ENCODE results near the gene NAIF1. TPM values are rescaled to one million over a fixed set of nuclear protein-coding genes. Genes with fewer than 3 reads are reported as not detected.

Gene NAIF1
- polyA plus RNA-seq, 3 donors: 4.6 to 6.5 (median 5.6) TPM

GRCh38 chr9:128093011-128093410 is 25.9 kb upstream of the NAIF1 start:
- peak overlapping the region; percentile 60 for H3K9ac ChIP-seq (ENCODE audit: insufficient read depth, low read length, poor library complexity, severe bottlenecking)
- H3K27ac Mint-ChIP-seq: peak overlapping the region; percentile 97 to 100 (median 100)
- no peak for DNase-seq
- TF ChIP-seq, protein P1, sequence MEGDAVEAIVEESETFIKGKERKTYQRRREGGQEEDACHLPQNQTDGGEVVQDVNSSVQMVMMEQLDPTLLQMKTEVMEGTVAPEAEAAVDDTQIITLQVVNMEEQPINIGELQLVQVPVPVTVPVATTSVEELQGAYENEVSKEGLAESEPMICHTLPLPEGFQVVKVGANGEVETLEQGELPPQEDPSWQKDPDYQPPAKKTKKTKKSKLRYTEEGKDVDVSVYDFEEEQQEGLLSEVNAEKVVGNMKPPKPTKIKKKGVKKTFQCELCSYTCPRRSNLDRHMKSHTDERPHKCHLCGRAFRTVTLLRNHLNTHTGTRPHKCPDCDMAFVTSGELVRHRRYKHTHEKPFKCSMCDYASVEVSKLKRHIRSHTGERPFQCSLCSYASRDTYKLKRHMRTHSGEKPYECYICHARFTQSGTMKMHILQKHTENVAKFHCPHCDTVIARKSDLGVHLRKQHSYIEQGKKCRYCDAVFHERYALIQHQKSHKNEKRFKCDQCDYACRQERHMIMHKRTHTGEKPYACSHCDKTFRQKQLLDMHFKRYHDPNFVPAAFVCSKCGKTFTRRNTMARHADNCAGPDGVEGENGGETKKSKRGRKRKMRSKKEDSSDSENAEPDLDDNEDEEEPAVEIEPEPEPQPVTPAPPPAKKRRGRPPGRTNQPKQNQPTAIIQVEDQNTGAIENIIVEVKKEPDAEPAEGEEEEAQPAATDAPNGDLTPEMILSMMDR (IDR thresholded peaks at IDR 0.05): no peak
- H3K4me3 Mint-ChIP-seq: peak overlapping the region in 1 of 2 donors; percentile 78
- H3K79me2 ChIP-seq (ENCODE audit: insufficient read depth, low read length): peaks cover 88% of the 10 kb centered on the region
- peaks cover 56 to 66% of the 10 kb centered on the region in 2 donors for H3K4me1 ChIP-seq (ENCODE audit: control insufficient read depth in 1 of 2, insufficient read depth in 2 of 2, low read length in 2 of 2)
- peaks cover 67% of the 10 kb centered on the region for H4K20me1 ChIP-seq (ENCODE audit: insufficient read depth, low read length)
- peak overlapping the region; percentile 68 for H3K4me2 ChIP-seq (replicated peaks; ENCODE audit: extremely low read depth, low read length, poor library complexity, severe bottlenecking)
- peaks cover 3 to 5% of the 10 kb centered on the region in 2 donors for H3K36me3 ChIP-seq (replicated peaks in 1 of 2; ENCODE audit: control insufficient read depth in 1 of 2, insufficient read depth in 2 of 2, low read length in 2 of 2)
- H3K9me3 ChIP-seq (replicated peaks in 1 of 2; ENCODE audit: control insufficient read depth in 1 of 2, insufficient read depth in 1 of 2, low read length in 2 of 2): no peaks in the 10 kb centered on the region
- peaks cover 68% of the 10 kb centered on the region for H3K4me1 Mint-ChIP-seq
- no peak overlapping the region for H3K4me3 ChIP-seq (replicated peaks in 1 of 3; ENCODE audit: low read depth in 2 of 3, low read length in 3 of 3)
- no peaks in the 10 kb centered on the region for H3K9me3 Mint-ChIP-seq
- no peak overlapping the region for H2AFZ ChIP-seq (ENCODE audit: insufficient read depth, low read depth, low read length, poor library complexity, severe bottlenecking)
- intact Hi-C loops (cut with micrococcal nuclease): loop anchor here in 1 of 2 donors (5.0 kb wide), 1 partner anchor 41 kb away; no protein-coding TSS in a partner anchor
- 100% methylated on average over 3 of the region's 4 CpGs for WGBS (ENCODE audit: insufficient coverage)
- H3K27me3 Mint-ChIP-seq (ENCODE audit: low read depth in 3 of 3): no peaks in the 10 kb centered on the region
- H3K27me3 ChIP-seq (ENCODE audit: control insufficient read depth in 2 of 2, insufficient read depth in 2 of 2, low read length in 2 of 2): no peaks in the 10 kb centered on the region
- H3K36me3 Mint-ChIP-seq: peaks cover 9 to 32% of the 10 kb centered on the region in 2 donors
- H3K27ac ChIP-seq (ENCODE audit: low read depth in 1 of 2, low read length in 2 of 2): peak overlapping the region; percentile 93 to 97

DNA sequence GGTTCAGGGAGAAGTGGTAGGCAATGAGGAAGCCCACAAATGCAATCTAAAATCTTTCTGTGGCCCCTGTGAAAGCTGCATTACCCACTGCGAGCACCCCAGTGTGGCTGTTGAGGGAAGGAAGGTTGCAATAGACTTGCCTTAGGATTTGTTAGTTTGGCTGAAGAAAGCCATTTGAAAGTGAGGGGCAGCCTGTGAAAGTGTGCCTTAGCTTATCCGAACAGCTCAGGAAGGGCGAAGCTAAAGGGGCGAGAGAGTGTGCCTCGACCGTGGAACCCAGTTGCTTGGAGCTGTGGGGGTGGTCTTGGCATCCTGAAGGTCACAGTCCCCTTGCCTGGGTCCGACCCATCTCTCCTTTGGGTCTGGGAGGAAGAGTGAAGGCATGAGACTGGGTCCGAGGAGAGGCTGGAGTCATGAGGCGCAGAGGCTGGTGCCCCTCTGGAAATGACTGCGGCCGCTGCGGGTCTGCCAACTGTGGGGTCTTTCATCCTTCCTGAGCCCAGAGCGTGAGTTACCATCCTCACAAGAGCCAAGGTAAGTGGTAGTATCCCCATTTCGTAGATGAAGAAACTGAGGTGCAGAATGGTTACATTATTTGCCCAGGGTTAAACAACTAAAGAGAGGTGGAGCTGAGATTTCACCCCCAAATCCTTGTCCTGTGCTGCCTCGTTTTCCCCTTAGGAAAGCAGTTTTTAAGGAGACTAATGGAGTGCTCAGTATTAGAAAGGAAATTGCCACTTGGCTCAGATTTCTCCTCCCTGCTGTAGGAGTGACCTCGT is 25.3 kb upstream of the NAIF1 start:
- no peak overlapping the region for H3K9ac ChIP-seq (ENCODE audit: insufficient read depth, low read length, poor library complexity, severe bottlenecking)
- Mint-ChIP-seq H3K9me3 (no peaks in the 10 kb centered on the region), H3K36me3 (peaks cover 9 to 38% of the 10 kb centered on the region in 2 donors), H3K4me3 (no peak overlapping the region), H3K4me1 (peaks cover 64% of the 10 kb centered on the region), H3K27me3 (ENCODE audit: low read depth in 3 of 3) (no peaks in the 10 kb centered on the region), H3K27ac (peak overlapping the region; percentile 97 to 100 (median 100))
- TF ChIP-seq, protein P1 (IDR thresholded peaks at IDR 0.05): no peak
- peaks cover 49 to 59% of the 10 kb centered on the region in 2 donors for H3K4me1 ChIP-seq (ENCODE audit: control insufficient read depth in 1 of 2, insufficient read depth in 2 of 2, low read length in 2 of 2)
- H3K4me2 ChIP-seq (replicated peaks; ENCODE audit: extremely low read depth, low read length, poor library complexity, severe bottlenecking): peak overlapping the region; percentile 16
- WGBS (ENCODE audit: insufficient coverage): 93% methylated on average over 10 of the region's 16 CpGs
- H4K20me1 ChIP-seq (ENCODE audit: insufficient read depth, low read length): peaks cover 68% of the 10 kb centered on the region
- no peak for DNase-seq
- H3K27me3 ChIP-seq (ENCODE audit: control insufficient read depth in 2 of 2, insufficient read depth in 2 of 2, low read length in 2 of 2): no peaks in the 10 kb centered on the region
- peaks cover 4 to 8% of the 10 kb centered on the region in 2 donors for H3K36me3 ChIP-seq (replicated peaks in 1 of 2; ENCODE audit: control insufficient read depth in 1 of 2, insufficient read depth in 2 of 2, low read length in 2 of 2)
- H3K4me3 ChIP-seq (replicated peaks in 1 of 3; ENCODE audit: low read depth in 2 of 3, low read length in 3 of 3): no peak overlapping the region
- intact Hi-C loops (cut with micrococcal nuclease): loop anchor here in 1 of 2 donors (5.0 kb wide), 1 partner anchor 40 kb away; no protein-coding TSS in a partner anchor
- no peak overlapping the region for H2AFZ ChIP-seq (ENCODE audit: insufficient read depth, low read depth, low read length, poor library complexity, severe bottlenecking)
- peaks cover 88% of the 10 kb centered on the region for H3K79me2 ChIP-seq (ENCODE audit: insufficient read depth, low read length)
- H3K27ac ChIP-seq (ENCODE audit: low read depth in 1 of 2, low read length in 2 of 2): peak overlapping the region; percentile 93 to 97
- no peaks in the 10 kb centered on the region for H3K9me3 ChIP-seq (replicated peaks in 1 of 2; ENCODE audit: control insufficient read depth in 1 of 2, insufficient read depth in 1 of 2, low read length in 2 of 2)

Data from CD14-positive monocyte (primary cell).